K562 (cell line): ENCODE data around the gene ATP13A1. TPM values are rescaled to one million over a fixed set of nuclear protein-coding genes. Genes with fewer than 3 reads are reported as not detected.

Experiments used
- ATAC-seq: fragments of 200-7000 bp; cut with Tn5 transposase; 3 replicates; pipeline ENCODE4 v1.9.1; 2020; ENCODE audit warnings: moderate library complexity
- Bru-seq: library from RNA; stranded (reverse); fragments of 400-500 nt; gene quantifications from one replicate; lab custom pipeline; 2021; lab: Mats Ljungman, UMichigan
- BruChase-seq, 2 experiments: library from RNA; stranded (reverse); fragments of 400-500 nt; gene quantifications; one replicate each; lab custom pipeline; 2021; lab: Mats Ljungman, UMichigan
- BruUV-seq: library from RNA; stranded (reverse); fragments of 400-500 nt; replicated peaks from 2 replicates; lab custom pipeline; 2021; lab: Mats Ljungman, UMichigan
- CTCF ChIA-PET: fragments of 300-600 bp; formaldehyde crosslinking; extraction: SDS; loops from one replicate; lab custom pipeline; 2021; ENCODE audit warnings: low intra/inter-chr PET ratio; lab: Yijun Ruan, JAX
- POLR2A ChIA-PET: fragments of 300-600, 350-650 bp; sonication (Branson Sonifier 250); formaldehyde crosslinking; extraction: SDS; loops from one replicate; lab custom pipeline; 2021; ENCODE audit warnings: antibody characterized with exemption, inconsistent platforms; lab: Yijun Ruan, JAX
- DNase-seq, 4 experiments: peaks; one replicate each; pipeline versions ENCODE4 v3.0.0 to v3.0.0-alpha.2; 2011 to 2018; ENCODE audit warnings: low spot score in 3 of 4, mixed read lengths in 3 of 4; ENCODE audit errors: extremely low read depth in 1 of 4
- FAIRE-seq: peaks from 2 replicates; lab custom pipeline; 2011; peaks lifted over from hg19 to GRCh38; lab: Jason Lieb, UNC
- H2AFZ ChIP-seq: 2 replicates; pipeline ENCODE4 v1.6.0; 2011; ENCODE audit warnings: low read depth, low read length, control low read depth, inconsistent platforms
- H3K27ac ChIP-seq: fragments of 200-600 bp; 3 replicates; pipeline ENCODE4 v1.8.0; 2011; ENCODE audit warnings: low read depth, mild to moderate bottlenecking, control low read depth, inconsistent platforms, low read length, moderate library complexity, mixed read lengths; ENCODE audit errors: extremely low read depth
- H3K27me3 ChIP-seq, 2 experiments: fragments of 300-600 bp in 1 of 2; 2 replicates in 1 of 2; 3 replicates in 1 of 2; pipeline versions ENCODE4 v1.6.0 to v1.8.0; 2011; ENCODE audit warnings: inconsistent platforms in 2 of 2, low read length in 2 of 2, mild to moderate bottlenecking in 1 of 2, mixed read lengths in 1 of 2, moderate library complexity in 1 of 2; ENCODE audit not compliant: control insufficient read depth in 2 of 2, insufficient read depth in 2 of 2
- H3K36me3 ChIP-seq: fragments of 300-600 bp; 3 replicates; pipeline ENCODE4 v1.8.0; 2011; ENCODE audit warnings: mild to moderate bottlenecking, low read length, inconsistent platforms; ENCODE audit not compliant: control insufficient read depth, insufficient read depth
- H3K4me1 ChIP-seq, 2 experiments: fragments of 200-600 bp in 1 of 2; replicated peaks in 1 of 2; 2 replicates in 1 of 2; 3 replicates in 1 of 2; pipeline versions ENCODE4 v1.5.1 to v1.8.0; 2011; ENCODE audit warnings: inconsistent platforms in 2 of 2, low read length in 2 of 2, mild to moderate bottlenecking in 1 of 2, mixed read lengths in 1 of 2, moderate library complexity in 1 of 2; ENCODE audit not compliant: control insufficient read depth in 2 of 2, insufficient read depth in 2 of 2
- H3K4me2 ChIP-seq: 2 replicates; pipeline ENCODE4 v1.6.1; 2011; ENCODE audit warnings: low read length, control low read depth, inconsistent platforms, mixed read lengths; ENCODE audit not compliant: insufficient read depth
- H3K4me3 ChIP-seq: fragments of 200-600 bp; sonication (generic), shearing (Covaris generic); 2 replicates; pipeline ENCODE4 v1.5.1; 2016; ENCODE audit warnings: control low read depth, inconsistent platforms
- H3K79me2 ChIP-seq: fragments of 200-600 bp; 3 replicates; pipeline ENCODE4 v1.8.0; 2011; ENCODE audit warnings: low read length, inconsistent platforms; ENCODE audit not compliant: control insufficient read depth, insufficient read depth
- H3K9ac ChIP-seq, 2 experiments: 2 replicates each; pipeline versions ENCODE4 v1.6.0 to v1.6.1; 2011; ENCODE audit warnings: low read depth in 2 of 2, low read length in 2 of 2, control low read depth in 1 of 2, inconsistent platforms in 1 of 2, mild to moderate bottlenecking in 1 of 2, mixed read lengths in 1 of 2; ENCODE audit not compliant: insufficient read depth in 1 of 2
- H3K9me1 ChIP-seq: one replicate; pipeline ENCODE4 v1.6.0; 2011; ENCODE audit warnings: inconsistent platforms, mild to moderate bottlenecking, low read length, moderate library complexity; ENCODE audit not compliant: control insufficient read depth, insufficient read depth
- H3K9me3 ChIP-seq: replicated peaks from 2 replicates; pipeline ENCODE4 v1.5.1; 2011; ENCODE audit warnings: low read depth, low read length, inconsistent platforms; ENCODE audit not compliant: control insufficient read depth, insufficient read depth
- H4K20me1 ChIP-seq: replicated peaks from 2 replicates; pipeline ENCODE4 v1.6.1; 2011; ENCODE audit warnings: low read length, inconsistent platforms, mixed read lengths; ENCODE audit not compliant: control insufficient read depth, insufficient read depth
- ADNP ChIP-seq: fragments of 200-800 bp; sonication (Bioruptor generic); IDR thresholded peaks from 2 replicates; pipeline ENCODE4 v1.6.1; 2016; ENCODE audit warnings: missing genetic modification characterization, missing compliant biosample characterization
- GTF2B ChIP-seq: IDR thresholded peaks from 2 replicates; pipeline ENCODE4 v1.6.1; 2011; ENCODE audit not compliant: insufficient read length; ENCODE audit errors: extremely low read depth
- HMG20A ChIP-seq: fragments of 450-650 bp; formaldehyde crosslinking; conservative IDR thresholded peaks from 2 replicates; pipeline ENCODE4 v1.4.0; 2020; ENCODE audit warnings: mild to moderate bottlenecking, mixed read lengths
- IRF2 ChIP-seq: sonication (generic); formaldehyde crosslinking; IDR thresholded peaks from 2 replicates; pipeline ENCODE4 v1.8.1; 2022; ENCODE audit warnings: mild to moderate bottlenecking, missing genetic modification reagents
- PCBP1 ChIP-seq: fragments of 200-400 bp; formaldehyde crosslinking; IDR thresholded peaks from 2 replicates; pipeline ENCODE4 v1.6.1; 2018; ENCODE audit warnings: mild to moderate bottlenecking, low read depth, low read length; ENCODE audit not compliant: poor library complexity, severe bottlenecking
- ZFPM2 ChIP-seq: fragments of 250-450 bp; sonication (Bioruptor Pico); IDR thresholded peaks from 2 replicates; pipeline ENCODE4 v1.5.1; 2022; ENCODE audit warnings: mild to moderate bottlenecking
- ZNF174 ChIP-seq: fragments of 250-450 bp; sonication (Bioruptor Pico); IDR thresholded peaks from 2 replicates; pipeline ENCODE4 v1.4.0; 2020; ENCODE audit warnings: mild to moderate bottlenecking
- ZNF766 ChIP-seq: fragments of 200-800 bp; sonication (Bioruptor generic); conservative IDR thresholded peaks from 2 replicates; pipeline ENCODE4 v1.6.1; 2016; ENCODE audit warnings: missing genetic modification characterization, missing compliant biosample characterization
- WGBS: fragments of 100-300 bp; shearing (Covaris generic); methylation state at CpG from one replicate; pipeline ENCODE4 v1.1.6; 2016; ENCODE audit warnings: low coverage, mixed read lengths; ENCODE audit not compliant: insufficient coverage; ENCODE audit errors: missing lambda C conversion rate; 5-methylcytosine and 5-hydroxymethylcytosine counted together
- in situ Hi-C: fragments of 300-500 bp; cut with MboI; formaldehyde crosslinking; loops from 4 replicates; pipeline ENCODE4 v1.15.0; 2018; ENCODE audit warnings: inconsistent platforms, mixed read lengths
- intact Hi-C: fragments of 100-400 bp; cut with micrococcal nuclease; formaldehyde crosslinking; loops from 2 replicates; pipeline ENCODE4 v1.14.2; 2022
- long read RNA-seq, 3 experiments: library from polyadenylated mRNA in 2 of 3; library from RNA in 1 of 3; unstranded in 2 of 3; stranded (forward) in 1 of 3; transcript quantifications; one replicate each; pipeline ENCODE4 v2.0.0, GENCODE V29; 2019 to 2022
- polyA minus RNA-seq, 3 experiments: library from RNA; depleted of rRNA, polyadenylated mRNA; stranded (reverse); fragments of >200 nt; gene quantifications; 2 replicates each; pipeline ENCODE4 v1.2.3, GENCODE V29; 2011
- polyA plus RNA-seq, 8 experiments: library from polyadenylated mRNA; depleted of rRNA in 4 of 8; stranded (reverse) in 5 of 8; unstranded in 3 of 8; fragments of >200 nt; fragmentation: Nextera tagmentation in 2 of 8; fragmentation: Illumina TruSeq in 1 of 8; extraction: Ambion mirVana in 2 of 8; extraction: Trizol in 1 of 8; gene quantifications; 2 replicates each; pipeline versions ENCODE4 v1.2.1 to v1.2.3, GENCODE V29; 2011 to 2014; ENCODE audit warnings: inconsistent platforms in 1 of 8, missing spikeins in 1 of 8
- total RNA-seq, 7 experiments: library from RNA; depleted of rRNA in 6 of 7; stranded (reverse); fragments of >200 nt in 6 of 7; fragmentation: Illumina TruSeq in 2 of 7; extraction: Trizol in 2 of 7; gene quantifications; 2 replicates each; pipeline versions ENCODE4 v1.2.1 to v1.2.3, GENCODE V29; 2011 to 2021; ENCODE audit warnings: low replicate concordance in 1 of 7

The ATP13A1 gene
- 206 and 610 TPM in 2 replicates for total RNA-seq (2011; cell fraction: chromatin; rRNA removed; ENCODE audit: low replicate concordance)
- 371 and 377 TPM in 2 replicates for total RNA-seq (2011; cell fraction: nucleolus; rRNA removed)
- total RNA-seq (2011; cell fraction: nucleoplasm; rRNA removed), result 207 and 218 TPM in 2 replicates
- 32.5 and 41.6 TPM in 2 replicates for total RNA-seq (2014; rRNA removed)
- 20.1 and 21.6 TPM in 2 replicates for total RNA-seq (2014; rRNA removed; fragmentation: Illumina TruSeq; extraction: Trizol)
- 19.6 and 21.8 TPM in 2 replicates for total RNA-seq (2015; rRNA removed; fragmentation: Illumina TruSeq; extraction: Trizol)
- total RNA-seq (2021), result 68.0 and 83.8 TPM in 2 replicates
- polyA plus RNA-seq (2011; rRNA removed), result 23.1 and 45.6 TPM in 2 replicates
- 27.8 and 39.0 TPM in 2 replicates for polyA plus RNA-seq (2011; cell fraction: cytosol; rRNA removed)
- 418 and 536 TPM in 2 replicates for polyA plus RNA-seq (2011; cell fraction: nucleus; rRNA removed)
- 43.7 and 80.1 TPM in 2 replicates for polyA plus RNA-seq (2012)
- polyA plus RNA-seq (2014; fragmentation: Illumina TruSeq; extraction: Trizol), result 27.9 and 46.9 TPM in 2 replicates
- polyA plus RNA-seq (2014; fragmentation: Nextera tagmentation; extraction: Ambion mirVana), result 1 to 10 TPM in 1 of 2 experiments, under 1 TPM in 1; 0.90 to 1.8 TPM
- 49.2 and 58.9 TPM in 2 replicates for polyA plus RNA-seq (2014; rRNA removed)
- polyA minus RNA-seq (2011; rRNA and poly(A)+ RNA removed), result 35.7 and 39.3 TPM in 2 replicates
- polyA minus RNA-seq (2011; cell fraction: cytosol; rRNA and poly(A)+ RNA removed), result 32.4 and 39.3 TPM in 2 replicates
- 107 and 134 TPM in 2 replicates for polyA minus RNA-seq (2011; cell fraction: nucleus; rRNA and poly(A)+ RNA removed)
- percentile 76 among the genes with signal in this experiment for Bru-seq, nascent RNA
- percentile 67 among the genes with signal in this experiment for BruChase-seq, experiment 1, labeled RNA remaining after a 2-hour chase
- BruChase-seq, experiment 2, labeled RNA remaining after a 6-hour chase, result percentile 71 among the genes with signal in this experiment
- long read RNA-seq, experiment 1, transcript ATP13A1-202 (26 exons, 3,861 nt), result major isoform, 11 of 186 reads
- long read RNA-seq, experiment 1, partial matches to known transcripts, result 148 of 186 reads
- long read RNA-seq, experiment 1, other reads (novel, unspliced or antisense), result 27 of 186 reads
- long read RNA-seq, experiment 2, transcript ATP13A1-202 (26 exons, 3,861 nt), result major isoform, 18 of 58 reads
- long read RNA-seq, experiment 2, partial matches to known transcripts, result 13 of 58 reads
- long read RNA-seq, experiment 2, other reads (novel, unspliced or antisense), result 27 of 58 reads
- long read RNA-seq, experiment 3, partial matches to known transcripts, result 1 of 11 reads
- long read RNA-seq, experiment 3, other reads (novel, unspliced or antisense), result 6 of 11 reads

DNA sequence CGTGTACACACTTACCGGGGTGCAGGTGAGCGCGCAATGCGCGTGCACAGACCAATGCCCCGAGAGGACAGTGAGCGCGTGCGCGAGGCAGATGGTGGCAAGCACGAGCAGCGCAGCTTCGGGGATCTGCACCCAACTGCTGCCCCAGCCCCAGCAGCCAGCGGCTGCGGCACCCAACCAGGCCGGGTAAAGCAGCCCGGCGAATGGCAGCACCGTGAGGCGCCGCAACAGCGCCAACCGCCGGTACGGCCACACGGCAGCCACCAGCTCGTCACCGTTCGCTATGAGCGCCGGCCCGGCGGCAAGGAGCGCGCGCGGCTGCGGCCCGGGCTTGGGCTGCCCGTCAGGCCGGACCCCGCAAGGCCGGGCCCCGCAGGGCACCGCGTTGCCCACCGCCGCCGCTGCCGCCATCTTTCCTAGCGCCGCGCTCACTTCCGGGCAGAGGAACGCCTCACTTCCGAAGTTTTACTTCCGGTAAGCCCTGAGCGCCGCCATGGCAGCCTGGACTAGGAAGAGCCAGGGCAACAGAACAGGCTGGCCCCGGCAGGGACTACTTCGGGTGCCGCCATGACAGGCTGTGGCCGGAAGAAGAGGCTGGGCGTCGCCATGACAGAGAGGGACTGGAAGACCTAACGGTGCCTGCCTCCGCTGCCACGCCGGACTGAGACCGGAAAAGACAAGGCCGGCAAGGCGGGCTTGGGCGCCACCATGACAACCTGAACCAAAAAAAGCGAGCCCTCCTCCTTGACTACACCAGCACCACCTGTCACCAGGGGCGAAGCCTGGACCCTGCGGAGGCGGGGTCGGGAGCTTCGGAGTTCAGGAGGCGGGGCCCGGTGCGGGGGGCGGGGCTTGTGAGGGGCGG is at the start of gene ATP13A1:
Gene ATP13A1, minus strand, starts transcription at position 421 of the 865 bp plus-strand sequence. Its CDS starts 10 bp downstream, at position 411.
- Histone ChIP-seq H3K79me2 (peaks cover 36% of the 10 kb centered on the region), H3K4me1 (peaks cover 10 to 41% of the 10 kb centered on the region in 2 experiments; a peak in 4 of 5 replicates), H3K36me3 (peaks cover 30% of the 10 kb centered on the region), H3K4me2 (peak within 1 kb of the TSS; percentile 99), H3K9me1 (no peaks in the 10 kb centered on the region), H3K4me3 (peak within 1 kb of the TSS; percentile 92), H3K9me3 (peaks cover 4% of the 10 kb centered on the region), H2AFZ (peak within 1 kb of the TSS; percentile 98), H4K20me1 (peaks cover 9% of the 10 kb centered on the region; the same call in 1 of the 2 replicates), H3K9ac (peak within 1 kb of the TSS; percentile 95 to 96), H3K27ac (peak within 1 kb of the TSS; percentile 100), H3K27me3 (no peaks in the 10 kb centered on the region)
- FAIRE-seq (peak; percentile 97), DNase-seq (peak; percentile 94 to 96 (median 94)), ATAC-seq (peak; percentile 93)
- ChIA-PET CTCF (no interaction called here), POLR2A (interaction anchor here (0.6 to 5.0 kb wide), 3 partner anchors 8 to 99 kb away, joined by 3 to 40 read pairs (median 4); no protein-coding TSS in a partner anchor)
- in situ Hi-C loops, result no loop called here
- intact Hi-C loops, result loop anchor here (10.0 kb wide), 1 partner anchor 71 kb away; the partner anchor contains the start of gene ZNF14
- no TSS peak for BruUV-seq
- under 1% methylated on average over 72 of the region's 85 CpGs for WGBS
- TF ChIP-seq GTF2B (no peak), ZFPM2 (CRISPR knock-in tag) (0 out of 2 replicates have a peak, but pooled peaks have one; percentile 33), HMG20A (CRISPR knock-in tag) (no peak), ZNF766 (CRISPR knock-in tag) (peak; percentile 94), ADNP (tag) (no peak), PCBP1 (no peak), IRF2 (CRISPR knock-in tag) (no peak), ZNF174 (no peak)
